Panc1 (cell line): ENCODE results near the gene TRAF5.

Source experiments
- CTCF ChIP-seq: fragments of 450-650 bp; IDR thresholded peaks from 2 replicates; pipeline ENCODE4 v1.5.1; 2017; ENCODE audit warnings: mild to moderate bottlenecking
- REST ChIP-seq, 2 experiments: IDR thresholded peaks; 2 replicates each; pipeline ENCODE4 v1.6.1; 2011 to 2012; ENCODE audit warnings: low read depth in 2 of 2, control low read depth in 1 of 2, low read length in 1 of 2, mild to moderate bottlenecking in 1 of 2, moderate library complexity in 1 of 2; ENCODE audit not compliant: insufficient read depth in 1 of 2
- SIN3A ChIP-seq: IDR thresholded peaks from 2 replicates; pipeline ENCODE4 v1.6.1; 2012; ENCODE audit warnings: low read depth, mild to moderate bottlenecking, low read length, moderate library complexity, borderline replicate concordance; ENCODE audit not compliant: insufficient read depth
- TCF7L2 ChIP-seq: IDR thresholded peaks from 2 replicates; pipeline ENCODE4 v1.6.1; 2011; ENCODE audit warnings: mild to moderate bottlenecking, low read depth, low read length, inconsistent platforms

GRCh38 chr1:211328866-211329475 is 2.3 kb downstream of the TRAF5 start:
- TF ChIP-seq CTCF (no peak), SIN3A (no peak), TCF7L2 (no peak), REST (IDR thresholded peaks at IDR 0.05; ENCODE audit: insufficient read depth in 1 of 2, low read depth in 2 of 2, low read length in 1 of 2) (no peak)
